Liver (tissue), 9 donors: ENCODE measurements around the gene GAS6. TPM values are rescaled to one million over a fixed set of nuclear protein-coding genes. Genes with fewer than 3 reads are reported as not detected.

Source experiments
- DNase-seq: peaks from one replicate; pipeline ENCODE4 v3.0.0-alpha.2; 2017; ENCODE audit warnings: low spot score
- H3K27ac ChIP-seq, 2 donors: one replicate each; pipeline ENCODE4 v1.7.0; 2013; ENCODE audit warnings: inconsistent platforms in 2 of 2, low read length in 2 of 2, control low read depth in 1 of 2, low read depth in 1 of 2, mild to moderate bottlenecking in 1 of 2
- H3K27me3 ChIP-seq, 4 donors: one replicate each; pipeline versions ENCODE4 v1.6.1 to v1.7.0; 2013; ENCODE audit warnings: low read length in 3 of 4, inconsistent platforms in 1 of 4, mild to moderate bottlenecking in 1 of 4, moderate library complexity in 1 of 4; ENCODE audit not compliant: control insufficient read depth in 4 of 4, insufficient read depth in 4 of 4
- H3K36me3 ChIP-seq, 4 donors: one replicate each; pipeline versions ENCODE4 v1.6.1 to v1.7.0; 2013; ENCODE audit warnings: low read length in 3 of 4, mild to moderate bottlenecking in 3 of 4, low read depth in 1 of 4, moderate library complexity in 1 of 4; ENCODE audit not compliant: control insufficient read depth in 4 of 4, insufficient read depth in 3 of 4
- H3K4me1 ChIP-seq, 4 donors: one replicate each; pipeline versions ENCODE4 v1.6.1 to v1.7.0; 2013; ENCODE audit warnings: low read length in 3 of 4, mild to moderate bottlenecking in 3 of 4, moderate library complexity in 1 of 4; ENCODE audit not compliant: control insufficient read depth in 4 of 4, insufficient read depth in 4 of 4
- H3K4me3 ChIP-seq, 3 donors: one replicate each; pipeline versions ENCODE4 v1.6.1 to v1.7.0; 2013; ENCODE audit warnings: low read length in 3 of 3, control low read depth in 1 of 3, low read depth in 1 of 3, mild to moderate bottlenecking in 1 of 3
- H3K9ac ChIP-seq, 2 donors: one replicate each; pipeline ENCODE4 v1.7.0; 2013; ENCODE audit warnings: low read length in 2 of 2, mild to moderate bottlenecking in 2 of 2, moderate library complexity in 2 of 2, control low read depth in 1 of 2, low read depth in 1 of 2
- H3K9me3 ChIP-seq, 4 donors: one replicate each; pipeline versions ENCODE4 v1.6.1 to v1.7.0; 2013; ENCODE audit warnings: low read length in 3 of 4; ENCODE audit not compliant: control insufficient read depth in 4 of 4
- EGR1 ChIP-seq, 2 donors: IDR thresholded peaks; 2 replicates each; pipeline ENCODE4 v1.6.1; 2016 to 2018; ENCODE audit warnings: antibody characterized with exemption in 2 of 2, low read depth in 2 of 2
- FOXA1 ChIP-seq: IDR thresholded peaks from 2 replicates; pipeline ENCODE4 v1.6.1; 2016; ENCODE audit warnings: antibody characterized with exemption
- FOXA2 ChIP-seq: IDR thresholded peaks from 2 replicates; pipeline ENCODE4 v1.6.1; 2016; ENCODE audit warnings: antibody characterized with exemption
- GABPA ChIP-seq, 2 donors: IDR thresholded peaks in 1 of 2; conservative IDR thresholded peaks in 1 of 2; 2 replicates each; pipeline ENCODE4 v1.6.1; 2016; ENCODE audit warnings: antibody characterized with exemption in 2 of 2, mild to moderate bottlenecking in 1 of 2, moderate library complexity in 1 of 2
- HNF4A ChIP-seq, 2 donors: conservative IDR thresholded peaks; 2 replicates each; pipeline ENCODE4 v1.6.1; 2016; ENCODE audit warnings: antibody characterized with exemption in 2 of 2, mild to moderate bottlenecking in 2 of 2
- HNF4G ChIP-seq: IDR thresholded peaks from 2 replicates; pipeline ENCODE4 v1.6.1; 2016; ENCODE audit warnings: antibody characterized with exemption
- JUND ChIP-seq, 2 donors: IDR thresholded peaks; 2 replicates each; pipeline ENCODE4 v1.6.1; 2016; ENCODE audit warnings: antibody characterized with exemption in 2 of 2
- NR2F2 ChIP-seq: IDR thresholded peaks from 2 replicates; pipeline ENCODE4 v1.6.1; 2016; ENCODE audit warnings: antibody characterized with exemption
- RAD21 ChIP-seq, 2 donors: IDR thresholded peaks; 2 replicates each; pipeline ENCODE4 v1.6.1; 2016; ENCODE audit warnings: antibody characterized with exemption in 2 of 2, mild to moderate bottlenecking in 2 of 2
- RXRA ChIP-seq, 2 donors: IDR thresholded peaks; 2 replicates each; pipeline ENCODE4 v1.6.1; 2017 to 2018; ENCODE audit warnings: antibody characterized with exemption in 2 of 2, mild to moderate bottlenecking in 1 of 2
- SP1 ChIP-seq: IDR thresholded peaks from 2 replicates; pipeline ENCODE4 v1.6.1; 2018; ENCODE audit warnings: antibody characterized with exemption, mild to moderate bottlenecking
- TAF1 ChIP-seq: conservative IDR thresholded peaks from 2 replicates; pipeline ENCODE4 v1.6.1; 2016; ENCODE audit warnings: antibody characterized with exemption, mild to moderate bottlenecking
- YY1 ChIP-seq: IDR thresholded peaks from 2 replicates; pipeline ENCODE4 v1.6.1; 2016; ENCODE audit warnings: antibody characterized with exemption, mild to moderate bottlenecking
- WGBS: extraction: QIAGEN DNeasy Blood & Tissue Kit; methylation state at CpG from one replicate; pipeline ENCODE4 v1.1.7; 2013; 5-methylcytosine and 5-hydroxymethylcytosine counted together
- polyA plus RNA-seq, 2 donors: library from polyadenylated mRNA; stranded (reverse) in 1 of 2; unstranded in 1 of 2; fragments of 200-250 nt in 1 of 2; fragments of >200 nt in 1 of 2; fragmentation: Nextera tagmentation in 1 of 2; extraction: Ambion mirVana in 1 of 2; gene quantifications; one replicate each; pipeline versions ENCODE4 v1.2.1 to v1.2.3, GENCODE V29; 2013 to 2015
- total RNA-seq, 2 donors: library from RNA; depleted of rRNA; stranded (reverse); fragments of >200 nt; gene quantifications; one replicate each; pipeline ENCODE4 v1.2.3, GENCODE V29; 2014
- TF ChIP-seq, protein P1 (sequence below): fragments of 150-350 bp; IDR thresholded peaks from 2 replicates; pipeline ENCODE4 v1.5.1; 2017; ENCODE audit warnings: improper control_type of control experiment, low read depth, low read length; ENCODE audit not compliant: missing input control
- TF ChIP-seq, protein P2 (sequence below): IDR thresholded peaks from 2 replicates; pipeline ENCODE4 v1.6.1; 2016; ENCODE audit warnings: antibody characterized with exemption
- TF ChIP-seq, protein P3 (sequence below): IDR thresholded peaks from 2 replicates; pipeline ENCODE4 v1.6.1; 2016; ENCODE audit warnings: antibody characterized with exemption, mild to moderate bottlenecking
- TF ChIP-seq, protein P4 (sequence below): IDR thresholded peaks from 2 replicates; pipeline ENCODE4 v1.6.1; 2016; ENCODE audit warnings: antibody characterized with exemption
- TF ChIP-seq, protein P5 (sequence below): IDR thresholded peaks from 2 replicates; pipeline ENCODE4 v1.6.1; 2016; ENCODE audit warnings: antibody characterized with exemption
- donor health status: healthy.
- donor health status: healthy.
- donor health status: healthy.
- donor health status: healthy.
- donor health status: healthy.

GAS6 gene
- total and polyA plus RNA-seq, 4 donors = 2.5 to 30.2 (median 9.1) TPM

DNA sequence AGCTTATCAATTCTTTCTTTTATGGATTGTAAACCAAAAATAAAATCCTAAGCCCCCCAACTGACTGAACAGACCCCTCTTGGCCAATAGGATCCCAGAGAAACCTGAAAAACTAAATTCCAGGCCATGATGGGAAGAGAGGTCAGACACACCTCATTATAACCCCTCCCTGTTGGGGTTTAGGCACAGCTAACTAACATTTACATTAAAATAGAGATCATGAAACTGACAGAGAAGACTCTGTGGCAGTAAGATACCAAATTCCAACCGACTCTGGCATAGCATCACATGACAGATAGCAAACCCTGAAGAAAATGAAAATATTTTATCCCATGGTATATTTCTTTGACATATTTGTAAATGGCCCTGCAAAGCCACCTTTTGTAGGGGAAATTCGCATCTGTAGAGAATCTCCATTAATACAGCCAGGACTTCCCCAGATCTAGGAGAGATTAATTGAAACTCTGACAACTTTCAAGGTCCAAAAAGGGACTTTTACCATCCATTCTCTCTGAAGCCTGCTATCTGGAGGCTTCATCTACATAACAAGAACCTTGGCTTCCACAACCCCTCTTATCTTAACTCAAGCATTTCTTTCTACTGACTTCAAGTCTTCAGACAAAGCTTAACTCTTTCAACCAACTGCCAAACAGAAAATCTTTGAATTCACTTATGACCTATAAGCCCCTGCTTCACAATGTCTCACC, 27.1 kb upstream of the GAS6 start:
- WGBS = 68% methylated on average over 2 of the region's 2 CpGs
- DNase-seq = no peak
- H3K27me3 ChIP-seq = peaks cover 0 to 7% (median 0%) of the 10 kb centered on the region in 4 donors
- no peak for TF ChIP-seq YY1
- TF ChIP-seq, protein P1, sequence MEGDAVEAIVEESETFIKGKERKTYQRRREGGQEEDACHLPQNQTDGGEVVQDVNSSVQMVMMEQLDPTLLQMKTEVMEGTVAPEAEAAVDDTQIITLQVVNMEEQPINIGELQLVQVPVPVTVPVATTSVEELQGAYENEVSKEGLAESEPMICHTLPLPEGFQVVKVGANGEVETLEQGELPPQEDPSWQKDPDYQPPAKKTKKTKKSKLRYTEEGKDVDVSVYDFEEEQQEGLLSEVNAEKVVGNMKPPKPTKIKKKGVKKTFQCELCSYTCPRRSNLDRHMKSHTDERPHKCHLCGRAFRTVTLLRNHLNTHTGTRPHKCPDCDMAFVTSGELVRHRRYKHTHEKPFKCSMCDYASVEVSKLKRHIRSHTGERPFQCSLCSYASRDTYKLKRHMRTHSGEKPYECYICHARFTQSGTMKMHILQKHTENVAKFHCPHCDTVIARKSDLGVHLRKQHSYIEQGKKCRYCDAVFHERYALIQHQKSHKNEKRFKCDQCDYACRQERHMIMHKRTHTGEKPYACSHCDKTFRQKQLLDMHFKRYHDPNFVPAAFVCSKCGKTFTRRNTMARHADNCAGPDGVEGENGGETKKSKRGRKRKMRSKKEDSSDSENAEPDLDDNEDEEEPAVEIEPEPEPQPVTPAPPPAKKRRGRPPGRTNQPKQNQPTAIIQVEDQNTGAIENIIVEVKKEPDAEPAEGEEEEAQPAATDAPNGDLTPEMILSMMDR = no peak
- TF ChIP-seq, protein P2, sequence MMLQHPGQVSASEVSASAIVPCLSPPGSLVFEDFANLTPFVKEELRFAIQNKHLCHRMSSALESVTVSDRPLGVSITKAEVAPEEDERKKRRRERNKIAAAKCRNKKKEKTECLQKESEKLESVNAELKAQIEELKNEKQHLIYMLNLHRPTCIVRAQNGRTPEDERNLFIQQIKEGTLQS = no peak
- no peak for TF ChIP-seq HNF4A (conservative IDR thresholded peaks at IDR 0.05)
- TF ChIP-seq, protein P3, sequence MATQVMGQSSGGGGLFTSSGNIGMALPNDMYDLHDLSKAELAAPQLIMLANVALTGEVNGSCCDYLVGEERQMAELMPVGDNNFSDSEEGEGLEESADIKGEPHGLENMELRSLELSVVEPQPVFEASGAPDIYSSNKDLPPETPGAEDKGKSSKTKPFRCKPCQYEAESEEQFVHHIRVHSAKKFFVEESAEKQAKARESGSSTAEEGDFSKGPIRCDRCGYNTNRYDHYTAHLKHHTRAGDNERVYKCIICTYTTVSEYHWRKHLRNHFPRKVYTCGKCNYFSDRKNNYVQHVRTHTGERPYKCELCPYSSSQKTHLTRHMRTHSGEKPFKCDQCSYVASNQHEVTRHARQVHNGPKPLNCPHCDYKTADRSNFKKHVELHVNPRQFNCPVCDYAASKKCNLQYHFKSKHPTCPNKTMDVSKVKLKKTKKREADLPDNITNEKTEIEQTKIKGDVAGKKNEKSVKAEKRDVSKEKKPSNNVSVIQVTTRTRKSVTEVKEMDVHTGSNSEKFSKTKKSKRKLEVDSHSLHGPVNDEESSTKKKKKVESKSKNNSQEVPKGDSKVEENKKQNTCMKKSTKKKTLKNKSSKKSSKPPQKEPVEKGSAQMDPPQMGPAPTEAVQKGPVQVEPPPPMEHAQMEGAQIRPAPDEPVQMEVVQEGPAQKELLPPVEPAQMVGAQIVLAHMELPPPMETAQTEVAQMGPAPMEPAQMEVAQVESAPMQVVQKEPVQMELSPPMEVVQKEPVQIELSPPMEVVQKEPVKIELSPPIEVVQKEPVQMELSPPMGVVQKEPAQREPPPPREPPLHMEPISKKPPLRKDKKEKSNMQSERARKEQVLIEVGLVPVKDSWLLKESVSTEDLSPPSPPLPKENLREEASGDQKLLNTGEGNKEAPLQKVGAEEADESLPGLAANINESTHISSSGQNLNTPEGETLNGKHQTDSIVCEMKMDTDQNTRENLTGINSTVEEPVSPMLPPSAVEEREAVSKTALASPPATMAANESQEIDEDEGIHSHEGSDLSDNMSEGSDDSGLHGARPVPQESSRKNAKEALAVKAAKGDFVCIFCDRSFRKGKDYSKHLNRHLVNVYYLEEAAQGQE = no peak
- TF ChIP-seq HNF4G = no peak
- TF ChIP-seq FOXA1 = no peak
- no peak for TF ChIP-seq GABPA (IDR thresholded peaks at IDR 0.05 in 1 of 2, conservative IDR thresholded peaks at IDR 0.05 in 1 of 2)
- TF ChIP-seq FOXA2 = no peak
- TF ChIP-seq, protein P4, sequence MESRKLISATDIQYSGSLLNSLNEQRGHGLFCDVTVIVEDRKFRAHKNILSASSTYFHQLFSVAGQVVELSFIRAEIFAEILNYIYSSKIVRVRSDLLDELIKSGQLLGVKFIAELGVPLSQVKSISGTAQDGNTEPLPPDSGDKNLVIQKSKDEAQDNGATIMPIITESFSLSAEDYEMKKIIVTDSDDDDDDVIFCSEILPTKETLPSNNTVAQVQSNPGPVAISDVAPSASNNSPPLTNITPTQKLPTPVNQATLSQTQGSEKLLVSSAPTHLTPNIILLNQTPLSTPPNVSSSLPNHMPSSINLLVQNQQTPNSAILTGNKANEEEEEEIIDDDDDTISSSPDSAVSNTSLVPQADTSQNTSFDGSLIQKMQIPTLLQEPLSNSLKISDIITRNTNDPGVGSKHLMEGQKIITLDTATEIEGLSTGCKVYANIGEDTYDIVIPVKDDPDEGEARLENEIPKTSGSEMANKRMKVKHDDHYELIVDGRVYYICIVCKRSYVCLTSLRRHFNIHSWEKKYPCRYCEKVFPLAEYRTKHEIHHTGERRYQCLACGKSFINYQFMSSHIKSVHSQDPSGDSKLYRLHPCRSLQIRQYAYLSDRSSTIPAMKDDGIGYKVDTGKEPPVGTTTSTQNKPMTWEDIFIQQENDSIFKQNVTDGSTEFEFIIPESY = no peak
- no peak for TF ChIP-seq EGR1 (IDR thresholded peaks at IDR 0.05; ENCODE audit: low read depth in 2 of 2)
- TF ChIP-seq, protein P5, sequence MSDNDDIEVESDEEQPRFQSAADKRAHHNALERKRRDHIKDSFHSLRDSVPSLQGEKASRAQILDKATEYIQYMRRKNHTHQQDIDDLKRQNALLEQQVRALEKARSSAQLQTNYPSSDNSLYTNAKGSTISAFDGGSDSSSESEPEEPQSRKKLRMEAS = no peak
- no peak for TF ChIP-seq NR2F2
- TF ChIP-seq JUND (IDR thresholded peaks at IDR 0.05) = no peak
- no peak for TF ChIP-seq RAD21 (IDR thresholded peaks at IDR 0.05)
- TF ChIP-seq SP1 = no peak
- no peak for TF ChIP-seq TAF1
- no peak for TF ChIP-seq RXRA (IDR thresholded peaks at IDR 0.05)
- no peak overlapping the region for H3K9ac ChIP-seq
- H3K27ac ChIP-seq = no peak overlapping the region
- H3K9me3 ChIP-seq = no peaks in the 10 kb centered on the region
- no peaks in the 10 kb centered on the region for H3K36me3 ChIP-seq
- no peak overlapping the region for H3K4me3 ChIP-seq
- no peaks in the 10 kb centered on the region for H3K4me1 ChIP-seq
